HepG2 (cell line): ENCODE measurements around the gene PCBP2. TPM values are rescaled to one million over a fixed set of nuclear protein-coding genes. Genes with fewer than 3 reads are reported as not detected.

Source experiments
- AGO1 ChIP-seq: fragments of 200-400 bp; formaldehyde crosslinking; IDR thresholded peaks from 2 replicates; pipeline ENCODE4 v1.6.1; 2017; ENCODE audit warnings: mild to moderate bottlenecking, low read depth, low read length, moderate library complexity; ENCODE audit not compliant: poor library complexity, severe bottlenecking
- ARNTL ChIP-seq: sonication (generic); formaldehyde crosslinking; IDR thresholded peaks from 2 replicates; pipeline ENCODE4 v1.4.0; 2020; ENCODE audit warnings: mild to moderate bottlenecking, missing genetic modification reagents
- ASH2L ChIP-seq: fragments of 300-600, 200-600 bp; sonication (generic); IDR thresholded peaks from 2 replicates; pipeline ENCODE4 v1.7.0; 2017; ENCODE audit warnings: low read depth, mild to moderate bottlenecking, moderate library complexity, mixed read lengths, low read length; ENCODE audit not compliant: insufficient read length
- CERS6 ChIP-seq: sonication (generic); formaldehyde crosslinking; IDR thresholded peaks from 2 replicates; pipeline ENCODE4 v1.5.0; 2020; ENCODE audit warnings: missing genetic modification reagents
- ELF4 ChIP-seq: sonication (generic); formaldehyde crosslinking; IDR thresholded peaks from 2 replicates; pipeline ENCODE4 v1.5.0; 2020; ENCODE audit warnings: missing genetic modification reagents, mild to moderate bottlenecking, moderate library complexity, borderline replicate concordance
- HOXD1 ChIP-seq: sonication (generic); formaldehyde crosslinking; IDR thresholded peaks from 2 replicates; pipeline ENCODE4 v1.5.0; 2020; ENCODE audit warnings: missing genetic modification reagents
- MTF1 ChIP-seq: sonication (generic); formaldehyde crosslinking; IDR thresholded peaks from 2 replicates; pipeline ENCODE4 v1.5.0; 2020; ENCODE audit warnings: missing genetic modification reagents
- MXI1 ChIP-seq: IDR thresholded peaks from 3 replicates; pipeline ENCODE4 v1.6.1; 2012; ENCODE audit warnings: low read depth, low read length, inconsistent platforms, borderline replicate concordance
- RAD21 ChIP-seq: fragments of 450-650 bp; formaldehyde crosslinking; IDR thresholded peaks from 2 replicates; pipeline ENCODE4 v1.5.0; 2020; ENCODE audit warnings: mild to moderate bottlenecking
- SAP130 ChIP-seq: IDR thresholded peaks from 2 replicates; pipeline ENCODE4 v1.6.1; 2016; ENCODE audit warnings: low read depth
- SIN3A ChIP-seq: IDR thresholded peaks from 2 replicates; pipeline ENCODE4 v1.6.1; 2011; ENCODE audit warnings: low read depth, mild to moderate bottlenecking, control low read depth, low read length, borderline replicate concordance
- SP4 ChIP-seq: sonication (generic); formaldehyde crosslinking; IDR thresholded peaks from 2 replicates; pipeline ENCODE4 v1.8.1; 2023; ENCODE audit warnings: mild to moderate bottlenecking, missing genetic modification reagents
- TMF1 ChIP-seq: sonication (generic); formaldehyde crosslinking; IDR thresholded peaks from 2 replicates; pipeline ENCODE4 v1.8.1; 2022; ENCODE audit warnings: low read depth, missing genetic modification reagents
- ZBTB10 ChIP-seq: sonication (generic); formaldehyde crosslinking; IDR thresholded peaks from 2 replicates; pipeline ENCODE4 v1.4.0; 2020; ENCODE audit warnings: missing genetic modification reagents, borderline replicate concordance
- ZNF350 ChIP-seq: sonication (generic); formaldehyde crosslinking; IDR thresholded peaks from 2 replicates; pipeline ENCODE4 v1.4.0; 2020; ENCODE audit warnings: mild to moderate bottlenecking, low read depth, missing genetic modification reagents, borderline replicate concordance
- ZNF639 ChIP-seq: conservative IDR thresholded peaks from 2 replicates; pipeline ENCODE4 v1.6.1; 2018; ENCODE audit warnings: missing genetic modification reagents
- ZNF644 ChIP-seq: IDR thresholded peaks from 2 replicates; pipeline ENCODE4 v1.6.1; 2016; ENCODE audit warnings: low read depth
- ZNF724P ChIP-seq: sonication (generic); formaldehyde crosslinking; IDR thresholded peaks from 2 replicates; pipeline ENCODE4 v1.8.0; 2022; ENCODE audit warnings: missing genetic modification reagents, borderline replicate concordance
- polyA plus RNA-seq, 8 experiments: library from polyadenylated mRNA; depleted of rRNA in 3 of 8; stranded (reverse) in 7 of 8; unstranded in 1 of 8; fragments of >200 nt; fragmentation: Illumina TruSeq in 4 of 8; extraction: Trizol in 4 of 8; gene quantifications; 2 replicates each; pipeline versions ENCODE4 v1.2.1 to v1.2.3, GENCODE V29; 2011 to 2016; ENCODE audit warnings: low read depth in 4 of 8, missing spikeins in 1 of 8, mixed read lengths in 1 of 8; ENCODE audit not compliant: insufficient read depth in 1 of 8
- total RNA-seq, 5 experiments: library from RNA; depleted of rRNA; stranded (reverse); fragments of >200 nt; fragmentation: Illumina TruSeq; extraction: Trizol; gene quantifications; 2 replicates each; pipeline ENCODE4 v1.2.3, GENCODE V29; 2016; ENCODE audit warnings: low read depth in 1 of 5
- TF ChIP-seq, protein P1 (sequence below): sonication (generic); formaldehyde crosslinking; IDR thresholded peaks from 2 replicates; pipeline ENCODE4 v1.5.0; 2020; ENCODE audit warnings: missing genetic modification reagents
- TF ChIP-seq, protein P2 (sequence below): IDR thresholded peaks from 2 replicates; pipeline ENCODE4 v1.6.1; 2016; ENCODE audit warnings: control low read depth
- TF ChIP-seq, protein P3 (sequence below): sonication (generic); formaldehyde crosslinking; IDR thresholded peaks from 2 replicates; pipeline ENCODE4 v1.8.1; 2023; ENCODE audit warnings: missing genetic modification reagents, mild to moderate bottlenecking, borderline replicate concordance

PCBP2 gene
- total and polyA plus RNA-seq, 2 of the 13 experiments (the other 11 are each of a cell fraction or from before 2014, with no cell fraction given): 154 to 345 TPM

DNA sequence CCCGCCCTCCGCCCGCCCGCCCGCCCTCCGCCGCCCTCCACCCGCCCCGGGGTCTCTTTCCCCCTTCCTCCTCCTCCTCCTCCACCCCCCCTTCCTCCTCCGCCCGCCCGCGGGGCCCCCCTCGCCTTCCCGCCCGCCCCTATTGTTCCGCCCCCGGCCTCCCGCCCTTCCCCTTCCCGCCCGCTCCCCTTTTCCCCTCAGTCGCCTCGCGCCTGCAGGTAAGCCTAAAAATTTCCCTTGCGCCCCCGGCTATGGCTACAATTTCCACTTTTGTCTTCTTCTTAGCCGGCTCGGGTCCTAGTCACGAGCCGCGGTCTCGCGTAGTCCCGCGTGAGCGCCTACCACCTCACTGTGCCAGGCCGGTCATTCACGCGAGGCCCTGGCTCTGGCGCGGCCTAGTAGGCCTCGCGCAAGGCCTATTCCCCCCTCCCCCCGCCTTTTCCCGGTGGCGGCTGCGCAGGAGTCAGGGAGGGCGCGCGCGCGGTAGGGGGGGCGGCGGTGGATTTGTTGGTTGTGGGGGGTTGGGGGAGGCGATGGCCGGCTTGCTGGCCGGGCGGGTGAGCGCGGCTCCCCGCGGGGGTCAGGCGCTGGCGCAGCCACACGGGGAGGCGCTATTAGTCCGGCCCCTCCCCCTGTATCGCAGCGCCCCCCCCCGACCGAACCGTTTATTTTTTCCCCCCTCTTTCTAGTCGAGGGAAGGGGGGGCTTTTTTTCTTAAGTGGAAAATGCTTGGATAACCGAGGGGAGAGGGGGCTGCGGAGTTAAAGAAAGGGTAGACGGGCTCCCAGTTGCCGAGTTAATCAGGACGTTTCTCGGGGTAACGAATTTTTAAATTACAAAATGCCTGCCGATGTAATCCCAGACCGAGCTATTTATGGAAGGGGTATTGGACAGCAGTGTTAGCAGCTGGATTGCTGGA is 516 bp downstream of the PCBP2 start (continued):
- TF ChIP-seq ZBTB10 (CRISPR knock-in tag): peak; percentile 72; the same call in 1 of the 2 replicates
- TF ChIP-seq MXI1: no peak; the same call in 2 of the 3 replicates
- no peak for TF ChIP-seq SP4 (CRISPR knock-in tag)
- 0 out of 2 replicates have a peak, but pooled peaks have one; percentile 42 for TF ChIP-seq MTF1 (CRISPR knock-in tag)
- TF ChIP-seq HOXD1 (CRISPR knock-in tag): peak; percentile 56; the same call in 1 of the 2 replicates
- TF ChIP-seq, protein P1, sequence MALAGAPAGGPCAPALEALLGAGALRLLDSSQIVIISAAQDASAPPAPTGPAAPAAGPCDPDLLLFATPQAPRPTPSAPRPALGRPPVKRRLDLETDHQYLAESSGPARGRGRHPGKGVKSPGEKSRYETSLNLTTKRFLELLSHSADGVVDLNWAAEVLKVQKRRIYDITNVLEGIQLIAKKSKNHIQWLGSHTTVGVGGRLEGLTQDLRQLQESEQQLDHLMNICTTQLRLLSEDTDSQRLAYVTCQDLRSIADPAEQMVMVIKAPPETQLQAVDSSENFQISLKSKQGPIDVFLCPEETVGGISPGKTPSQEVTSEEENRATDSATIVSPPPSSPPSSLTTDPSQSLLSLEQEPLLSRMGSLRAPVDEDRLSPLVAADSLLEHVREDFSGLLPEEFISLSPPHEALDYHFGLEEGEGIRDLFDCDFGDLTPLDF: peak; percentile 29; the same call in 1 of the 2 replicates
- TF ChIP-seq SAP130 (CRISPR knock-in tag): peak; percentile 29; the same call in 1 of the 2 replicates
- peak; percentile 45; the same call in 1 of the 2 replicates for TF ChIP-seq ZNF639 (CRISPR knock-in tag)
- TF ChIP-seq, protein P2, sequence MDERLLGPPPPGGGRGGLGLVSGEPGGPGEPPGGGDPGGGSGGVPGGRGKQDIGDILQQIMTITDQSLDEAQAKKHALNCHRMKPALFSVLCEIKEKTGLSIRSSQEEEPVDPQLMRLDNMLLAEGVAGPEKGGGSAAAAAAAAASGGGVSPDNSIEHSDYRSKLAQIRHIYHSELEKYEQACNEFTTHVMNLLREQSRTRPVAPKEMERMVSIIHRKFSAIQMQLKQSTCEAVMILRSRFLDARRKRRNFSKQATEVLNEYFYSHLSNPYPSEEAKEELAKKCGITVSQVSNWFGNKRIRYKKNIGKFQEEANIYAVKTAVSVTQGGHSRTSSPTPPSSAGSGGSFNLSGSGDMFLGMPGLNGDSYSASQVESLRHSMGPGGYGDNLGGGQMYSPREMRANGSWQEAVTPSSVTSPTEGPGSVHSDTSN (CRISPR knock-in tag): no peak
- peak; percentile 33; the same call in 1 of the 2 replicates for TF ChIP-seq SIN3A
- TF ChIP-seq ZNF350 (CRISPR knock-in tag): 0 out of 2 replicates have a peak, but pooled peaks have one; percentile 3
- peak; percentile 96 for TF ChIP-seq ASH2L
- peak; percentile 42; the same call in 1 of the 2 replicates for TF ChIP-seq TMF1 (CRISPR knock-in tag)
- TF ChIP-seq ZNF644 (CRISPR knock-in tag): no peak
- 0 out of 2 replicates have a peak, but pooled peaks have one; percentile 50 for TF ChIP-seq ARNTL (CRISPR knock-in tag)
- TF ChIP-seq ZNF724P (CRISPR knock-in tag): no peak
- no peak for TF ChIP-seq AGO1
- no peak for TF ChIP-seq ELF4 (CRISPR knock-in tag)
- TF ChIP-seq, protein P3, sequence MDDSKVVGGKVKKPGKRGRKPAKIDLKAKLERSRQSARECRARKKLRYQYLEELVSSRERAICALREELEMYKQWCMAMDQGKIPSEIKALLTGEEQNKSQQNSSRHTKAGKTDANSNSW (CRISPR knock-in tag): no peak
- no peak for TF ChIP-seq CERS6
- 0 out of 2 replicates have a peak, but pooled peaks have one; percentile 16 for TF ChIP-seq RAD21 (CRISPR knock-in tag)
